IMR-90 (cell line): ENCODE measurements around the gene C5AR1. TPM values are rescaled to one million over a fixed set of nuclear protein-coding genes. Genes with fewer than 3 reads are reported as not detected.
A peak's percentile ranks its signal among the peaks of the same experiment; 100 is the strongest.
"Not testable (repeated sequence)": the region's sequence is repeated elsewhere in the genome, so short reads cannot be mapped to it uniquely, and the experiment has no call there.

Source experiments
- ATAC-seq: fragments of 200-7000 bp; cut with Tn5 transposase; 2 replicates; pipeline ENCODE4 v1.9.1; 2020; ENCODE audit warnings: low read depth, mild to moderate bottlenecking, moderate library complexity
- BruUV-seq: library from RNA; stranded (reverse); fragments of 400-500 nt; replicated peaks from 2 replicates; lab custom pipeline; 2021; lab: Mats Ljungman, UMichigan
- CTCF ChIA-PET: fragments of 300-600 bp; formaldehyde crosslinking; extraction: SDS; loops from one replicate; lab custom pipeline; 2021; ENCODE audit warnings: antibody characterized with exemption; lab: Yijun Ruan, JAX
- POLR2A ChIA-PET: fragments of 300-600 bp; sonication (Branson Sonifier 250); formaldehyde crosslinking; loops from one replicate; lab custom pipeline; 2022; ENCODE audit warnings: antibody characterized with exemption; ENCODE audit not compliant: unreplicated experiment; lab: Charles Lee
- DNase-seq: peaks from one replicate; pipeline ENCODE4 v3.0.0; 2013
- H2AFZ ChIP-seq: replicated peaks from 2 replicates; pipeline ENCODE3; 2013; ENCODE audit warnings: low read length, mild to moderate bottlenecking; ENCODE audit not compliant: poor library complexity
- H2AK5ac ChIP-seq: 2 replicates; pipeline ENCODE4 v1.6.1; 2013; ENCODE audit warnings: low read depth, low read length, inconsistent platforms
- H2AK9ac ChIP-seq: replicated peaks from 2 replicates; pipeline ENCODE3; 2013; ENCODE audit warnings: mild to moderate bottlenecking, low read depth, low read length, moderate library complexity; ENCODE audit not compliant: poor library complexity
- H2BK120ac ChIP-seq: 2 replicates; pipeline ENCODE4 v1.6.1; 2013; ENCODE audit warnings: low read depth, low read length, inconsistent platforms
- H2BK15ac ChIP-seq: 3 replicates; pipeline ENCODE4 v1.6.1; 2013; ENCODE audit warnings: low read depth, low read length, inconsistent platforms
- H2BK20ac ChIP-seq: 2 replicates; pipeline ENCODE4 v1.6.1; 2013; ENCODE audit warnings: low read depth, mild to moderate bottlenecking, inconsistent platforms, low read length, moderate library complexity
- H2BK5ac ChIP-seq: 2 replicates; pipeline ENCODE4 v1.6.1; 2013; ENCODE audit warnings: mild to moderate bottlenecking, low read depth, low read length, inconsistent platforms; ENCODE audit not compliant: poor library complexity, severe bottlenecking
- H3K14ac ChIP-seq: replicated peaks from 2 replicates; pipeline ENCODE4 v1.6.1; 2013; ENCODE audit warnings: low read depth, low read length, inconsistent platforms
- H3K18ac ChIP-seq: 2 replicates; pipeline ENCODE4 v1.6.1; 2013; ENCODE audit warnings: low read depth, low read length, control low read depth
- H3K23ac ChIP-seq: 2 replicates; pipeline ENCODE4 v1.6.1; 2013; ENCODE audit warnings: low read depth, low read length, inconsistent platforms
- H3K27ac ChIP-seq: 2 replicates; pipeline ENCODE4 v1.5.1; 2013; ENCODE audit warnings: mild to moderate bottlenecking, control low read depth, low read length; ENCODE audit not compliant: insufficient read depth
- H3K27me3 ChIP-seq: 2 replicates; pipeline ENCODE4 v1.6.1; 2013; ENCODE audit warnings: low read length; ENCODE audit not compliant: control insufficient read depth, insufficient read depth
- H3K36me3 ChIP-seq: 2 replicates; pipeline ENCODE4 v1.6.1; 2013; ENCODE audit warnings: low read length, mixed read lengths; ENCODE audit not compliant: control insufficient read depth, insufficient read depth
- H3K4ac ChIP-seq: 2 replicates; pipeline ENCODE4 v1.6.1; 2013; ENCODE audit warnings: low read depth, low read length, inconsistent platforms
- H3K4me1 ChIP-seq: 2 replicates; pipeline ENCODE4 v1.6.1; 2013; ENCODE audit warnings: low read length, mixed read lengths; ENCODE audit not compliant: control insufficient read depth, insufficient read depth
- H3K4me2 ChIP-seq: 2 replicates; pipeline ENCODE4 v1.6.1; 2013; ENCODE audit warnings: low read depth, mild to moderate bottlenecking, control low read depth, low read length, moderate library complexity
- H3K4me3 ChIP-seq: 2 replicates; pipeline ENCODE4 v1.5.1; 2013; ENCODE audit warnings: low read depth, mild to moderate bottlenecking, control low read depth, low read length, moderate library complexity; ENCODE audit not compliant: insufficient read depth
- H3K56ac ChIP-seq: 2 replicates; pipeline ENCODE4 v1.6.1; 2013; ENCODE audit warnings: low read length, inconsistent platforms; ENCODE audit not compliant: insufficient read depth; ENCODE audit errors: extremely low read depth
- H3K79me1 ChIP-seq, 2 experiments: 2 replicates each; pipeline ENCODE4 v1.6.1; 2013; ENCODE audit warnings: low read length in 2 of 2, inconsistent platforms in 1 of 2, low read depth in 1 of 2
- H3K9ac ChIP-seq: 2 replicates; pipeline ENCODE4 v1.6.1; 2013; ENCODE audit warnings: low read depth, low read length, control low read depth
- H3K9me1 ChIP-seq: 2 replicates; pipeline ENCODE4 v1.6.1; 2013; ENCODE audit warnings: low read length, inconsistent platforms; ENCODE audit not compliant: insufficient read depth
- H3K9me3 ChIP-seq: 2 replicates; pipeline ENCODE4 v1.6.1; 2013; ENCODE audit warnings: low read length; ENCODE audit not compliant: control insufficient read depth, insufficient read depth
- H4K20me1 ChIP-seq: 2 replicates; pipeline ENCODE4 v1.6.1; 2013; ENCODE audit warnings: low read length, inconsistent platforms; ENCODE audit not compliant: insufficient read depth
- H4K5ac ChIP-seq: 2 replicates; pipeline ENCODE4 v1.6.1; 2013; ENCODE audit warnings: mild to moderate bottlenecking, low read depth, low read length, control low read depth
- H4K8ac ChIP-seq, 2 experiments: 2 replicates each; pipeline ENCODE4 v1.6.1; 2013; ENCODE audit warnings: low read depth in 2 of 2, low read length in 2 of 2, control low read depth in 1 of 2, inconsistent platforms in 1 of 2
- H4K91ac ChIP-seq: 2 replicates; pipeline ENCODE4 v1.6.1; 2013; ENCODE audit warnings: low read depth, low read length, inconsistent platforms; ENCODE audit not compliant: insufficient read depth
- FOS ChIP-seq: fragments of 150-350 bp; IDR thresholded peaks from 2 replicates; pipeline ENCODE4 v1.6.1; 2016; ENCODE audit warnings: low read depth, low read length
- MAZ ChIP-seq: IDR thresholded peaks from 2 replicates; pipeline ENCODE4 v1.6.1; 2012; ENCODE audit warnings: low read depth, mild to moderate bottlenecking, low read length, improper control_type of control experiment, moderate library complexity, borderline replicate concordance
- WGBS, 2 experiments: methylation state at CpG; one replicate each; pipeline versions ENCODE4 v1.1.5 to v1.1.7; 2013; ENCODE audit warnings: missing lambda C conversion rate in 2 of 2; ENCODE audit not compliant: insufficient read length in 1 of 2; ENCODE audit errors: extremely low coverage in 2 of 2; 5-methylcytosine and 5-hydroxymethylcytosine counted together
- dilution Hi-C: fragments of 300-500 bp; cut with HindIII; formaldehyde crosslinking; loops from one replicate; pipeline ENCODE4 v1.14.3; 2018; ENCODE audit warnings: low sequenced_read_pairs; ENCODE audit not compliant: unreplicated experiment
- in situ Hi-C: fragments of 300-500 bp; cut with MboI; formaldehyde crosslinking; loops from 3 replicates; pipeline ENCODE4 v1.14.3; 2019; ENCODE audit warnings: low sequenced_read_pairs, inconsistent platforms, mixed read lengths
- intact Hi-C: fragments of 100-400 bp; cut with micrococcal nuclease; formaldehyde crosslinking; loops from 2 replicates; pipeline ENCODE4 v1.10.0; 2022
- polyA plus RNA-seq, 3 experiments: library from polyadenylated mRNA; depleted of rRNA; stranded (reverse); fragments of >200 nt; gene quantifications; 2 replicates each; pipeline ENCODE4 v1.2.3, GENCODE V29; 2012; ENCODE audit warnings: low replicate concordance in 1 of 3
- total RNA-seq: library from RNA; depleted of rRNA; stranded (reverse); fragments of >200 nt; gene quantifications from 2 replicates; pipeline ENCODE4 v1.2.3, GENCODE V29; 2012
- TF ChIP-seq, protein P1 (sequence below): conservative IDR thresholded peaks from 2 replicates; pipeline ENCODE4 v1.5.1; 2012; ENCODE audit warnings: mild to moderate bottlenecking, low read depth, low read length, improper control_type of control experiment

The C5AR1 gene
- total and polyA plus RNA-seq, 2 of the 4 experiments (the other 2 are of a cell fraction) = under 0.01 to 1.0 TPM

DNA sequence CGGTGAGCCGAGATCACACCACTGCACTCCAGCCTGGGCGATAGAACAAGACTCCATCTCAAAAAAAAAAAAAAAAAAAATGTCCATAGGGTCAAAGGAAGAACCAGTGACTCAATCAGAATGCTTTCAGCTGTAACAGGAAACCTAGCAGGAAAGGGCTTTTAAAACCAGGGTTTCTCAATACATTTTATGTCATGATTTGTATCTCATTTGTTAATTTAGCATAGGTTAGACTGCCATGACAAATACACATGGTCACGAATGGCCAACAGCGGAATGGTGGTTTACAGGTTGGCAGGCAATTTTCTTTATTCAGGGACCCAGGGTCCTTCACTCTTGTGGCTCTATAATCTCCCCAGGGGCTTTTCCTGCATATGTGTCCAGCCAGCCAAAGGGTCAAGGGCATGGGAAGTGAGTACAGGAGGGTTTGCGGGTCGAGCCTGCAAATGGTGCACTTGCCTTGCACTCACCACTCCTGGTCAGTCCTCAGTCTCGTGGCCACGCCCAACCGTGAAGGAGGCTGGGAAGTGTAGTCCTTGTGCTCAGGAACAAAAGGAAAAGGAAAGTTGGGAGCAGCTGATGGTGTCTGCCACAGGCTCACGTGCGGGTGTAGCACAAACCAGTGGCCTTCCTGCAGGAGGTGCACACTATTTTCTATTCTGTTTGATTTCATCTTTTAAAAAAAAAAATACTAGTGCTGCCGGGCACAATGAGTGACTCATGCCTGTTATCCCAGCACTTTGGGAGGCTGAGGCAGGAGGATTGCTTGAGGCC is 54.3 kb downstream of the C5AR1 start:
- H2BK15ac ChIP-seq = no peak overlapping the region
- peaks cover 6% of the 10 kb centered on the region for H4K20me1 ChIP-seq
- peaks cover 0 to 26% of the 10 kb centered on the region in 2 experiments; a peak in 2 of 4 replicates for H3K79me1 ChIP-seq
- H3K36me3 ChIP-seq = peaks cover 37% of the 10 kb centered on the region
- H3K27ac ChIP-seq = no peak overlapping the region
- TSS peak; percentile 23 for BruUV-seq
- no peak overlapping the region for H2BK5ac ChIP-seq
- H3K4me1 ChIP-seq = 0 out of 2 replicates have a peak, but pooled peaks cover 2% of the 10 kb centered on the region
- H3K18ac ChIP-seq = no peak overlapping the region
- H3K27me3 ChIP-seq = no peaks in the 10 kb centered on the region
- DNase-seq (peak; percentile 65), ATAC-seq (peak; percentile 69; the same call in 1 of the 2 replicates)
- no peak overlapping the region for H3K4ac ChIP-seq
- H4K5ac ChIP-seq = no peak overlapping the region
- no peak overlapping the region for H3K4me2 ChIP-seq
- H4K8ac ChIP-seq = no peak overlapping the region
- 0 out of 2 replicates have a peak overlapping the region, but pooled peaks have one; percentile 70 for H2AK5ac ChIP-seq
- in situ Hi-C loops (no loop called here), dilution Hi-C loops (no loop called here), intact Hi-C loops (no loop called here)
- H2BK20ac ChIP-seq = no peak overlapping the region
- no peak overlapping the region for H3K14ac ChIP-seq
- peaks cover 3% of the 10 kb centered on the region for H3K9me1 ChIP-seq
- ChIA-PET POLR2A (no interaction called here), CTCF (no interaction called here)
- TF ChIP-seq FOS (no peak), MAZ (no peak)
- TF ChIP-seq, protein P1, sequence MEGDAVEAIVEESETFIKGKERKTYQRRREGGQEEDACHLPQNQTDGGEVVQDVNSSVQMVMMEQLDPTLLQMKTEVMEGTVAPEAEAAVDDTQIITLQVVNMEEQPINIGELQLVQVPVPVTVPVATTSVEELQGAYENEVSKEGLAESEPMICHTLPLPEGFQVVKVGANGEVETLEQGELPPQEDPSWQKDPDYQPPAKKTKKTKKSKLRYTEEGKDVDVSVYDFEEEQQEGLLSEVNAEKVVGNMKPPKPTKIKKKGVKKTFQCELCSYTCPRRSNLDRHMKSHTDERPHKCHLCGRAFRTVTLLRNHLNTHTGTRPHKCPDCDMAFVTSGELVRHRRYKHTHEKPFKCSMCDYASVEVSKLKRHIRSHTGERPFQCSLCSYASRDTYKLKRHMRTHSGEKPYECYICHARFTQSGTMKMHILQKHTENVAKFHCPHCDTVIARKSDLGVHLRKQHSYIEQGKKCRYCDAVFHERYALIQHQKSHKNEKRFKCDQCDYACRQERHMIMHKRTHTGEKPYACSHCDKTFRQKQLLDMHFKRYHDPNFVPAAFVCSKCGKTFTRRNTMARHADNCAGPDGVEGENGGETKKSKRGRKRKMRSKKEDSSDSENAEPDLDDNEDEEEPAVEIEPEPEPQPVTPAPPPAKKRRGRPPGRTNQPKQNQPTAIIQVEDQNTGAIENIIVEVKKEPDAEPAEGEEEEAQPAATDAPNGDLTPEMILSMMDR = no peak
- H3K4me3 ChIP-seq = no peak overlapping the region
- H3K9me3 ChIP-seq = no peaks in the 10 kb centered on the region
- H3K9ac ChIP-seq = no peak overlapping the region
- H2AFZ ChIP-seq = peak overlapping the region; percentile 44
- 93% methylated on average over 3 of the region's 13 CpGs; no CpG with 5 or more reads in 1 of the 2 experiments for WGBS, 2 experiments
- peak overlapping the region; percentile 66 for H2AK9ac ChIP-seq
- H4K91ac ChIP-seq = no peak overlapping the region
- no peak overlapping the region for H3K23ac ChIP-seq
- H3K56ac ChIP-seq = no peak overlapping the region
- no peak overlapping the region for H2BK120ac ChIP-seq

DNA sequence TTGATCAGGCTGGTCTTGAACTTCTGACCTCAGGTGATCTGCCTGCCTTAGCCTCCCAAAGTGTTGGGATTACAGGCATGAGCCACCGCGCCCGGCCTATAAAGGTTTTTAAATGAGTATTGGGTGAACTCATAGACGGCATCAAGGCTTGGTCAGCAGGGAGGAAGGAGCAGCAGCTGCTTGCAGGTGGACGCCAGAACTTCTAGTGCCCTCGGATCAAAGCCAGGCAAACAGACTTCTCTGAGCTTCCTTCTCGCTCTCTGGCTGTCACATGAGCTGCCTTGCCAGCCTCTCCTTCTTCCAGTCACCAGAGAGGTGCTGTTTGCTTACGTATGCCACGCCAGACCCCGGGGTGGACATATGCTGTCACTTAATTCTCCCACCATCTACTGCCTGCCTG is 55.8 kb downstream of the C5AR1 start:
- H4K8ac ChIP-seq, intact Hi-C loops, H4K91ac ChIP-seq, H3K4me1 ChIP-seq, H3K9me1 ChIP-seq, H2AK9ac ChIP-seq, H3K56ac ChIP-seq, H3K27ac ChIP-seq, H3K4me2 ChIP-seq, POLR2A ChIA-PET, H4K5ac ChIP-seq, H2BK5ac ChIP-seq, dilution Hi-C loops, ATAC-seq, BruUV-seq, H3K9ac ChIP-seq, H2BK15ac ChIP-seq, DNase-seq, H2AFZ ChIP-seq, in situ Hi-C loops, CTCF ChIA-PET, H3K4me3 ChIP-seq, H2BK120ac ChIP-seq, H2AK5ac ChIP-seq, H2BK20ac ChIP-seq, H3K18ac ChIP-seq, H3K4ac ChIP-seq, H3K23ac ChIP-seq, H3K27me3 ChIP-seq, H3K14ac ChIP-seq, H3K9me3 ChIP-seq: not testable (repeated sequence)
- peaks cover 12% of the 10 kb centered on the region for H4K20me1 ChIP-seq
- peaks cover 36% of the 10 kb centered on the region for H3K36me3 ChIP-seq
- no CpG with 5 or more reads among the region's 10 CpGs for WGBS, 2 experiments
- peaks cover 0 to 19% of the 10 kb centered on the region in 2 experiments; a peak in 2 of 4 replicates for H3K79me1 ChIP-seq
